HG02798 (cell line): ENCODE measurements around the gene PAQR5.
"Not testable (repeated sequence)": the region's sequence is repeated elsewhere in the genome, so short reads cannot be mapped to it uniquely, and the experiment has no call there.

ENCODE experiments used
- ATAC-seq: cut with Tn5 transposase; IDR thresholded peaks from one replicate; pipeline ENCODE4 v1.9.1; 2021; ENCODE audit warnings: mild to moderate bottlenecking; ENCODE audit not compliant: unreplicated experiment, poor library complexity

PAQR5 gene

DNA sequence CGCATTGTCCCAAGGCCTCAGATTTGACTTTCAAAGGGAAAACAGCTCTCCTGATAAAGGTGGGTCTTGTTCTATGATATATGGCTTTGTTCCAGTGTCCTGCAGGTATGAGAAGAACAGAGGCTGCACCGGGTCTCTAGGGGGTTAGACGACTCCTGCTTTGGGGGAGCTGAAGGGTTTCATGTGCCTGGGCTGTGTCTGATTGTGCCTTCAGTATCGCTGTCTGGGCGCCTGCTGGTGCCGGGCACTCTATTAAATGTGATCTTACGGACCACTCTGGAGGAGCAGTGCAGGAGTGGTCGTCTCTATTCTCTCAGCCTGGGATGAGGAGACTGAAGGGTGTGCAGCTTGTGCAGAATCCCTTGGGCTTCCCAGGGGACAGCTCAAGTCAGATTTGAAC, 16.0 kb downstream of the PAQR5 start:
- ATAC-seq, result no peak

DNA sequence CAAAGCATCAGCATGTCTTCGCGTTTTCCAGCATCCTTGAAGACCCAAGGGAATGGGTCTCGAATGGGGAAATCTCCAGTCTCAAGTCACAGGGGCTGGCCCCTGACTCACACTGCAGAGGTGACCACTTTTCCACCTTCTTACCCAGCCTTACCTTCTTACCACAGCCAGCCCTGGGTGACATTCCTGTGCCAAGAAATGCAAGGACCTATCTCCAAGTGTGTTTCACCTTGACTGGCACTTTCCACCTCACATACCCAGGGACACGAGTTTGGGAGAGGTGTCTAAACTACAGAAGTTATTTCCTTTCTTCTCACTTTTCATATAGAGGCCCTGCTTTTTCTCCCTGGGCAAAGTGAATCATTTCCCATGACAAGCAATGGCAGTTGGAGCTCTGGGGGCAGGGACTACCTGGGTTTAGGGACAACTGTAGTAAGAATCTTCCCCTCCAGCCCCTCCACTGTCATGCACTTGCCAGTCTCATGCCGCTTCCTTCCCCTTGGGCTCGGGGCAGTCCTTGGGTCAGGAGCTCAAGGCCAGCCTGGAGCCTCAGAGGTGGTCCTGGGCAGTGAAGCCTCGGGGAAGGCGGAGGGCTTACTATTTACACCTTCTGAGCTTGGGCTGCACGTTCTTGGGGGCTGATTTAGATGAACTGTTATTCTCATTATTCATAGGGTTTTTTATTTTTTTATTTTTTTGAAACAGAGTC, 16.8 kb downstream of the PAQR5 start:
- no peak for ATAC-seq

DNA sequence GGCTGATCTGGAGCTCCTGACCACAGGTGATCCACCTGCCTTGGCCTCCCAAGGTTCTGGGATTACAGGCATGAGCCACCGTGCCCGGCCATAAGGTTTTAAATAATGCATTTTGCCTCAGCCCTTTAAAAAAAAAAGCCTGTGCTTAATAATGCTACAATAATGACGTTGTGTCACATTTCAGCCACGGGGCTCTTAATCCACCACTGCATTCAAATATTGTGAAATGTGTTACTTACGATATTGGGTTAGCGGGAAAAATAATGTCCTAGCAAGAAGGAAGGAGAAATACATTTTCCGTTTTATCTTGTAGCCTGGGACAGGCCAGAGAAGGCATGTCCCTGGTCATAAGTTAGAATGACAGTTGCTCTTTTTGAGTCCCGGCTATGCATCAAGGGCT, 17.6 kb downstream of the PAQR5 start:
- no peak for ATAC-seq

DNA sequence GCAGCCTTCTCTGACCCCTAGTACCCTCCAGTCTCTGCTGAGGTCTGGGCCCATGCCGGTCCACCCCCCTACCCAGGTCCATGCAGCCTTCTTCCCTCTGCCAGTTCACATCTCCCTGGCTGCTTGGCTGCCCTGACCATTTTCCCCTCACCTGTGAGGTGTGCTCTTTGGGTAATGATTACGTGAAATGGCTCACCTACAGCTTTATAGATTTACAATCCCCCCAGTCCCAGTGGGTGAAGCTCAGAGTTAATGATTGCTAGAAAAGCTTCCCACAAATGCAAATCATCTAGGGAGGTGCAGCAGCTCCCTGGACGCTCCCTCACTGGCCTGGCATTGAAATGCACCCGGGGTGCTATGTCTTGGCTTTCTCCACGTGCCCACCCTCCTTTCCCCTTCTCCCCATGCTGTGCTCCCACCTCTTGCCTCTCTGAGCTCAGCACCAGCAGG, 18.7 kb downstream of the PAQR5 start:
- no peak for ATAC-seq

DNA sequence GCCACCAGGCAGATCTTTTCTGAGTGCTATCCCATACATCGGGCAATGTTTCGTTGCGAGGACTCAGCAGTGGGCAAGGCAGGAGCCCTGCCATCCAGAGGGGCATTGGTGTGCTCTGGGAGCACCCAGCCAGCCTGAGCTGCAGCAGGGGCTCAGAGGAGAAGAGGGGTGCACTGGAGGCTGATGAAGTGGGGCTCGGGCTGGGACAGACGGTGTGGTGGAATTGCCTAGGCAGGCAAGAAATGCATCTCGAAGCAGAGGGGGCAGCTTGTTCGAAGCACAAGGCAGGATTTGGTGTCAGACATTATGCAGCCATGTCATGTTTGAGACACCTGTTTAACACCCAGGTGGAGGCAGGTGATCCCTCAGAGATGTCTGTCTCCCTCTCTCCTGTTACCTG, 19.3 kb downstream of the PAQR5 start:
- ATAC-seq, result no peak

DNA sequence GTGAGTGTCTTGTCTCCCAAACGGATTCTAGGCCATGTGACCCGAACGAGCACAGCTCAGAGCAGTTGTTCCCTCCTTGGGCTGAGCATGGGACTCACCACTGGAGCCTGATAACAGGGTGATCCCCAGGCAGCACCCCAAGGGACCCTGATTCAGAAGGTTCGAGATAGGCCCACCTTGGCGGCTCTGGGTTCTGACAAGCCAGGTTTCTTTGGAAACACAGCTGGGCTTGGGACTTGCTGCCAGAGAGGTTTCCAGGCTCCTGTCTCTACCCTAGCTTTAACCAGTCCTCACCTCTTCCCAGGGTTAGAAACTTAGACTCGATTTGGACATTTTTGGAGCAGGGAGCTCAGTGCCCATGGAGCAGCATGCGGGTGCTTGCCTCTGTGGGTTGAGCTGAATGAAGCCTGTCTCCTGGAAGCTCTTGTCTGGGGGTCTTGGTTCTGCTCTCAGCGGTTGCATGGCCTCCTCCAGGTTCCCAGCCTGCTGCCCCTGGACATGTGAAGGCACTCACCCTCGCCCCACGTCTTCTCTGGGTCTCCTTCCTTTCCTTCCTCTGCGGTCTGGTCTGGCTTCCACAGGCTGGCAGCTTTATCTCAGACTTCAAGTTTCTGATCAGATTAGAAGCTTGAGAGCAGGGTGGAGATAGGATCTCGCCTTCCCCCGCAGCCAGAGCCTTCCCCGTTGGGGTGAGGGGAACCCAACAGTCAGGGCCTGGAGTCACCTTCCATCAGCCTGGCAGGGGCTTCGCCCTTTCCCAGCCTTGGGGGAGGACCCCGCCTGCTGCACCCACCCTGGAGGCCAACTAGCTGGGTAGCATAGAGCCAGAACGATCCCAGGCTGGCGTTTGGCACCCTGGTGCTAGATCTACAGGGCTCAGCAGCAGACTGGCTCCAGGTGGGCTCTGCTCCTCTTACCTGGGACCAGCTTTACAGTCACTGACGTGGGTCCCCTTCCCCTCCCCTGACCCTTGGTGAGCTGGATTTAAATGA, 21.0 kb downstream of the PAQR5 start:
- no peak for ATAC-seq

DNA sequence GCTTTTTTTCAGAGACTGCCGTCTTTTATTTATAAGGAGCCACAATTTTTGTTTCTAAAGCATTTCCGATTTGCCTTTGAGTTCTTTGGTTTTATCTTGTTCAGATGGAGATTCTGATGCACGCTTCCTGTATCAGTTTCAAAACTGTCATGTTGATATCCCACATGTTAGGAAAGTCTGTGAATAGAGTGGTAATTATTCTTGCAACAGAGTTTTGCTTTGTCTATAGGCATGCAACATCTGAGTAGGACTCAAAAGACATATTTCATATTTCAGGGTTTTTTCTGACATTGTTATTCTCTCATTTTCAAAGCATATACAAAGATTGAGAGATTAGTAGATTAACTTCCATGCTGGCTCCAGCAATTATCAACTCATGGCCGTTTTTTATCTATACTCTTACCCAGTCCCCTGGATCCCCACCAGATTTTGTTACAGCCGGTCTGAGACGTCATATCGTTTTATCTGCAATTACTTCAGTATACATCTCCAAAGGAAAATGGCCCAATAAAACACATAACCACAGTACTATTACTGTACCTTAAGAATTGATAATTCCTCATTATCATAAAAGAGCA, 22.4 kb downstream of the PAQR5 start:
- no peak for ATAC-seq

DNA sequence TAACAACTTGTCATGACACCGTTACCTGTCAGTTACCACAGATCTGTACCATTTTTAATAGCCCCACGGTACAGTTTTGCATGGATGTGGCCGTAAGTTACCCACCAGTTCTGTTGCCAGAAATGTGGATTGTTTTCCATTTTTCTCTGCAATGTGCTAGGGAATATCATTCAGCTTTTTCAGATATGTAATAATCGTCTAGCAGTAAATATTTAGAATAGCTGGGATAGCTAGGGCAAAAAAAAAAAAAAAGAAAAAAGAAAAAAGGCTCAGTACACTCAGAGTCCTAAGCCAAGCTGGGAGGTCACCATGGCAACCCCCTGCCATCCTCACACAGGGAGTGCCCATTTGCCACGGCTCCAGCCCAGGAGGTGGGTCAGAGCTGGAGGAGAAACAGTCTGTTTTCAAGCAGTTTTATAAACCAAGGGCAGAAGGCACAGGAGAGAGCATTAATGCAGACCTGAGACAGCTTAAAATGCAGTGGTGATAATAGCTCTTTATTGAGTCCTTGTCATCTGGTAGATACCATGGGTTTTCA, 25.2 kb downstream of the PAQR5 start:
- no peak for ATAC-seq

DNA sequence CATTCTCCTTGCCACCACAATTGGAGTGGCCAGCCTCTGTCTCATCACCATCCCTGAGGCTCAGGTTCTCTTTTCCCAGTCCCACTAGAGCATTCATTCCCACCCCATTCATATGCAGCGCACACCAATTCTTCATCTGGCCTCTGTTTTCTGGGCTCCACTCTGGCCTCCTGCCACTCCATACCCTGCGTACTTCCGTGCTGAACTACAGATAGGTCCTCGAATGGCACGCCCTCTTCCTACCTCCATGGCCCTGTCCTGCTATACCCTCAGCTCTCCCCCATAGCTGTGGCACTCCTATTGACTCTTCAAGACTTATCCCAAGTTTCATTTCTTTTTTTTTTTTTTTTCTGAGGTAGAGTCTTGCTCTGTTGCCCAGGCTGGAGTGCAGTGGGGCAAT, 25.9 kb downstream of the PAQR5 start:
- ATAC-seq, result no peak

DNA sequence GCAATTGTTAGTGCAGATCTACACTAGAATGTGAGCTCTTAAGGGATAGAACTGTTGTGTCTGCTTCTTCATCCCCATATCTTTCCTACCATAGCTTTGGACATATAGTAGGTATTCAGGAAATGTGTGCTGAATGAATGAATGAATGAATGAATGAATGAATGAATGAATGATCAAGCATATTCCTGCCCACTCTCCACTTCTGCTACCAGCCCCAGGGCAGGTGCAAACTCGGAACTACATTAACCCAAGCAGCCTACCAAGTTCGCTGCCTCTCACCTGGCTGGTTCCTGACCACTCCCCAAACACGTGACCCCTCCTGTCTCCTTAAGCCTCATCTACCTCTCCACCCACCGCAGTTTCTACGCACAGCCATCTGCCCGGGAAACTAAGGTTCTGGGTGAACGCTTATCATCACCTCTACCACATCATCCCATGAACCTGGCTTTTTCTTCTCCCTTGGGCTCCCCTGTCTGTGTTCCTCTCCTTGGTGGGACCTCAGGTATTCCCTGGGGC, 26.8 kb downstream of the PAQR5 start:
- ATAC-seq, result no peak

DNA sequence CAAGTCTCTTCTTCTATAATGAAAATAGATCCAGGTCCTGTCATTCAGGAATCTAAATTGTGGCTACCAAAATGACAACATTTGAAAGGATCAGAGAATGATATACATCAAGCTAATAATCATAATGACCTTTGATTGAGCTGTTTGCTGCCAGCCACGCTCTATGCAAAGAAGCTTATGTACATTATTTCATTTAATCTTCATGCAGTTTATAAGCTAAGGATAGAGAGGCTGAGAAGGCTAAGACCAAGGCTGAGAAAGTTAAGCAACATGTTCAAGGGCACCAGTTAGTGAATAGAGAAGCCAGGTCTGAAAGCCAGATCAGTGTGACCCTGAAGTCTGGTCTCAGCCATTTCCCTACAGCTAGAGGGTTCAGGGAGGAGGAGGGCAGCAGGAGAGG, 29.4 kb downstream of the PAQR5 start:
- ATAC-seq, result no peak

DNA sequence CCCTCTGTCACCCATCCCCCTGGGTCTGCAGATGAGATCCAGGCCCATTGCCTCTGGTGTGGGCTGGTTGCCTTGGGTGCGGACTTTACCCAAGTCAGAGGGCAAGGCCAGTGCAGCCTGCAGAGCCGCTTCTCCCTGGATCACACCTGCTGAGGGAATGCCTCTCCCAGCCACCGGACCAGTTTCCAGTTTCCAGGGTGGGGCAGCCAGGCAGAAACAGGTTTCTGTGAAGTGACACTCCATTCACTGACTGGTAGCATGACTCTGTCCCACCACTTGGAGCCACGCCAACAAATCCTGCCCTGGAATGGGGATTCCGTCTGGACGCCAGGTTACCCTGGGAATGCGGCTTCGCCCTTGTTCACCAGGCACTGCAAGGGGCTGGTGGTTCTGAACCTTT, 30.0 kb downstream of the PAQR5 start:
- no peak for ATAC-seq

DNA sequence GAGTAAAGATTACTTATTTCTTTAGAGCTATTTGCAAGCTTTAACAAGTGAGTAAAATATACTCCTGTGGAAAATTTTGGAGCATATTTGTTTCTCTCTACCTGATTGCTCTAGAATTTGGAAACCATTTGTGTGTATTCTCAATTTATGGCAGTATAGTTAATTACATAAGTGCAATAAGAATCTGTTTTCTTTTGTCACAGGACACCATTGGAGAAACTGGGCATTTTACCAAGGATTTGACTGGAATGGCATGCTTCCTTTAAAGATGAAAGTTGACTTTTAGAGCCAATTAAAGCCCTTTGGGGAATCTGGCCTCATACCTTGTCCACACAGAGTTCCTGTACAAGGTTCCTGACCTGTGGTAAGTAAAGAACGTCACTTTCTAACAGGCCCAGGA, 38.4 kb downstream of the PAQR5 start:
- no peak for ATAC-seq

DNA sequence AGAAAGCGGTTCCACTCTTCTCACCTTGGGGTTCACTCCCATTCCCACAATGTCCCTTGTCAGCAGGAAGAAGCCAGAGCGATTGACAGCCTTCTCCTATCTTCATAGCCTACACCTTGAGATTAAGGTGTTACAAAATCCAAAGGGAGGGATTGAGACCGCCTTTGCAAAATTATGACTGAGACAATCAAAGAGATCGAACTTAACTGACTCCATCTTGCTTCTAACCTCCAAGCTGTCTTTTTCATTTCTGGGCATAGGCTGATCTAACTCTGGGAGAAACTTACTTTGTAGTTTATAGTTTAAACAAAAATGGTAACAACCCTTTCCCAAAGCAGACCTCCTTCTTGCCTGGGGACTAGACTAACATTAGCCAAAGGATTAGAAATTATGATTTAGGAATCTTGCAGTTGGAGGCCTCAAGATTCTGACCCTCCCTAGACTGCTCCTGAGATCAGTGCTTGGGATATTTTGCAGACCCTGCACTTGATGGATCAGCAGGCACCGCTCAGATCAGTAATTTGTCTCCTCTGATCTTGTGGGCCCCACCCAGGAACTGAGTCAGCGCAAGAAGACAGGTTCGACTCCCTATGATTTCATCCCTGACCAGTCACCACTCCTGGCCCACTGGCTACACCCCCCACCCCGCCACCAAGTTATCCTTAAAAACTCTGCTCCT, 40.0 kb downstream of the PAQR5 start:
- ATAC-seq, result no peak

DNA sequence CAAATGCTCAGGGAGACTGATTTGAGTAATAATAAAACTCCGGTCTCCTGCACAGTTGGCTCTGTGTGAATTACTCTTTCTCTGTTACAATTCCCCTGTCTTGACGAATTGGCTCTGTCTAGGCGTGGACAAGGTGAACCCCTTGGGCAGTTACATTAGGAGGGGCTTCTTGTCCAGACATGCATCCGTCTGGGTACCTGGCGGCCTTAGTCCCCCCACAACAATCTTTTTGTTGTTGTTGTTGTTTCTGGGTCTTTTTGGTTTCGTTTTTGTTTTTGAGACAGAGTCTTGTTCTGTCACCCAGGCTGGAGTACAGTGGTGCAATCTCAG, 40.5 kb downstream of the PAQR5 start:
- not testable (repeated sequence) for ATAC-seq

DNA sequence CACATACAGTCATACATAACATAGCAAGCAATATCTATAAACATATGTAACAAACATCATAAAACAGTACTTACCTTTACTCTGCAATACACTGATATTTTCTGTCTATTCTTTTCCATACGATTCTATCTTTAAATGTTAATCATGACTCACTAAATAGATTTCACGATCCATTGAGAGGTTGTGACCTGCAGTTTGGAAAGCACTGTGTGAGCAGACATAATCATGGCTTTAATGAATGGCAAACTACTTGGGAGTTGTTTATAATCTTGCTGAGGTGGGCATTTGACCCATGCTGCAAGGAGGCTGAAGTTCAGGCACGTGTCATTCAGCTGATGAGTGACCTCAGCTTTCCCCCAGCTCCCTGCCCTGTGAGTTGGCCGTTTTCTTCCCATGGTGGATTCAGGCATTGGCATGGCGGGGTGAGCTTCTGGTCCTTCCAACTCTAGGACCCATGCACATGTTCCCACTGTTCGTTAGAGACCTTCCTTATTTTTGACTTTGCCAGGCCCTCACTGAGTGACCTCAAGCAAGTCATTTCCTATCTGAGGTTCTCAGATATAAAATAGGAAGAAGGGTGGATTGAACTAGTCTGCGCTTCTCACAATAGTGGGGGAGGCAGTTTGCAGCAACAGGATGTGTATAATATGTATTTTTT, 41.7 kb downstream of the PAQR5 start:
- no peak for ATAC-seq

DNA sequence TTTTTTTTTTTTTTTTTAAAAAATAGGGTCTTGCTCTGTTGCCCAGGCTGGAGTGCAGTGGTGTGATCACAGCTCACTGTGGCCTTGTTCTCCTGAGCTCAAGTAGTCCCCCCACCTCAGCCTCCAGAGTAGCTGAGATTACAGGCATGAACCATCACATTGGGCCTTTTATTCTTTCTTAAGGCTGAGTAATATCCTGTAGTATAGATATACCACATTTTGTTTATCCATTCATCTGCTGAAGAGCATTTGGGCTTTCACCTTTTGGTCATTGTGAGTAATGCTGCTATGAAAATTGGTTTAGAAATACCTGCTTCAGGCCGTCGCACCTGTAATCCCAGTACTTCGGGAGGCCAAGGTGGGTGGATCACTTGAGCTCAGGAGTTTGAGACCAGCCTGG, 42.6 kb downstream of the PAQR5 start:
- ATAC-seq, result no peak

DNA sequence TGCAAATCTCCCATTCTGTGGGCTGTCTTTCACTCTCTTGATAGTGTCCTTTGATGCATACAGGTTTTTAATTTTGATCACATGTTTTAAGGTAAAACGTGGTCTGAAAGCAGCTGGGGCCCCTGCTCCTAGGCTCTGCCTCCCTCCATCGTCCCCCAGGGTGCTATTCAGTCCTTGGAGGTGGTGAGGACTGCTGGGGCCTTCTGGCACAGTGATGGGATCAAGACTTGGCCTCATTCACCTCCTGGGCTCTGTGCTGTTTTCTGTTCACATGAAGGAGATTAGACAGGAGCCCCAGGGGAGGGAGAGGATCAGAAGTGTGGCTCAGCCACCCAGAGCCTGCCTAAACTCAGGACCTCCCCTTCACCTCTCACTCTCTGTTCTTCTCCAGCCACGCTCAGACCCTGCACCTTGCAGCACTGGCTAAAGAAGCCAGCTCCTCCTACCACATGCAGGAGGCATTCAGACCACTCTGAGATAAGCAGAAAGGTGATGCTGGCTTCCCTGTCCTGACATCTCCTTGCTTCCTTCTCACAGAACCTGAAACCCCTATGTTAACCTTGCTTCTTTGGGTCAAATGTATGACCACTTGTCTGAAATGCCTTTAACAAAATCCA, 43.9 kb downstream of the PAQR5 start:
- ATAC-seq, result no peak

DNA sequence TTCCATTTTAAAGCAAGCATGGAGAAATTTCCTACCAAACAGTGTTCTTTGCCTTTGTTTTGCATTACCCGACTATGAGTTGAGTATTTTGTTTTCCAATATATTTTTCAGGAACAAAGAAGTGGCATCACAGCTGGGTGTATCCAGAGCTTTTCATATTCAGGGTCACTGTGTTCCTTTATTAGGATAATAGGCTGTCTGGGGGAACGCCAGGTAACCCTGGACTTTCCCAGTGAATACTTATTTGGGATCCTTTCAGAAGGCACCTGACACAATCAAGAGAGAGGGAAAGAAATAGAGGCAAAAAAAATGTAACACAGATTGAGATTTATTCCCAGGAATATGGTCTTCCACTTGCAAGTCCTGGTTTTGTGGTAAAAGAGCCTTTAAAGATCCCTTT, 44.4 kb downstream of the PAQR5 start:
- no peak for ATAC-seq
